Fibroblast of peridontal ligament (primary cell): ENCODE measurements around the gene PAK4.

Source experiments
- DNase-seq: peaks from one replicate; pipeline ENCODE4 v3.0.0-alpha.2; 2010; ENCODE audit errors: extremely low read depth

The PAK4 gene

GRCh38 chr19:39180749-39181148 is 55.2 kb downstream of the PAK4 start:
- DNase-seq: no peak

- DNase-seq: no peak
Measured at GRCh38 chr19:39181500-39182173, 56.1 kb downstream of the PAK4 start.

GRCh38 chr19:39182174-39182505 is 56.6 kb downstream of the PAK4 start:
- DNase-seq: no peak

- DNase-seq: no peak
Measured at GRCh38 chr19:39183104-39183503, 57.5 kb downstream of the PAK4 start.

GRCh38 chr19:39186391-39186790 is 60.8 kb downstream of the PAK4 start:
- DNase-seq: no peak

GRCh38 chr19:39187552-39187943 is 62.0 kb downstream of the PAK4 start:
- DNase-seq: no peak

GRCh38 chr19:39188960-39189359 is 63.4 kb downstream of the PAK4 start:
- DNase-seq: no peak

GRCh38 chr19:39190768-39191167 is 65.2 kb downstream of the PAK4 start:
- no peak for DNase-seq

- no peak for DNase-seq
Measured at GRCh38 chr19:39192846-39193245, 67.3 kb downstream of the PAK4 start.

- DNase-seq: no peak
Measured at GRCh38 chr19:39193803-39194202, 68.2 kb downstream of the PAK4 start.

- no peak for DNase-seq
Measured at GRCh38 chr19:39194832-39195542, 69.4 kb downstream of the PAK4 start.

GRCh38 chr19:39195755-39196154 is 70.2 kb downstream of the PAK4 start:
- no peak for DNase-seq

GRCh38 chr19:39196320-39196719 is 70.7 kb downstream of the PAK4 start:
- DNase-seq: no peak

- no peak for DNase-seq
Measured at GRCh38 chr19:39196860-39197562, 71.4 kb downstream of the PAK4 start, which contains the start of gene NCCRP1. Gene NCCRP1, plus strand, starts transcription at chr19:39196964. Its CDS starts 19 bp downstream, at chr19:39196983.

GRCh38 chr19:39197808-39198207 is 72.2 kb downstream of the PAK4 start:
- no peak for DNase-seq

GRCh38 chr19:39199025-39199424 is 73.4 kb downstream of the PAK4 start:
- peak; percentile 36 for DNase-seq

- DNase-seq: no peak
Measured at GRCh38 chr19:39200066-39200802, 74.6 kb downstream of the PAK4 start.

GRCh38 chr19:39200803-39201115 is 75.2 kb downstream of the PAK4 start:
- no peak for DNase-seq

GRCh38 chr19:39202998-39203355 is 77.4 kb downstream of the PAK4 start:
- no peak for DNase-seq

- DNase-seq: no peak
Measured at GRCh38 chr19:39203372-39204341, 78.1 kb downstream of the PAK4 start, which contains the start of gene SYCN. Gene SYCN, minus strand, starts transcription at chr19:39204263. Its CDS starts 9 bp downstream, at chr19:39204254.

- DNase-seq: no peak
Measured at GRCh38 chr19:39205449-39205764, 79.8 kb downstream of the PAK4 start.
